KMS-11 (cell line): Measurements from ENCODE around the gene VLDLR.

Source experiments
- H2AFZ ChIP-seq: fragments of 200-600 bp; sonication (generic); 2 replicates; pipeline ENCODE4 v1.6.1; 2016; ENCODE audit warnings: antibody characterized with exemption, mixed run types, low read depth
- H3K27ac ChIP-seq: fragments of 200-600 bp; sonication (generic); 2 replicates; pipeline ENCODE4 v1.6.1; 2016; ENCODE audit warnings: mild to moderate bottlenecking, mixed run types
- H3K27me3 ChIP-seq: fragments of 200-600 bp; sonication (generic); 2 replicates; pipeline ENCODE4 v1.6.1; 2017; ENCODE audit warnings: mild to moderate bottlenecking, low read depth, mixed run types, moderate library complexity; ENCODE audit not compliant: insufficient read depth
- H3K36me3 ChIP-seq: fragments of 200-600 bp; sonication (generic); 2 replicates; pipeline ENCODE4 v1.6.1; 2017; ENCODE audit warnings: mild to moderate bottlenecking, mixed run types; ENCODE audit not compliant: insufficient read depth
- H3K4me1 ChIP-seq: fragments of 200-600 bp; sonication (generic); 2 replicates; pipeline ENCODE4 v1.6.1; 2016; ENCODE audit warnings: mild to moderate bottlenecking, low read depth, mixed run types; ENCODE audit not compliant: poor library complexity, severe bottlenecking
- H3K4me2 ChIP-seq: fragments of 200-600 bp; sonication (generic); 2 replicates; pipeline ENCODE4 v1.7.0; 2016; ENCODE audit warnings: mild to moderate bottlenecking, mixed run types
- H3K4me3 ChIP-seq: fragments of 200-600 bp; sonication (generic); IDR thresholded peaks from 2 replicates; pipeline ENCODE4 v1.6.1; 2017; ENCODE audit warnings: low read depth, low read length, mixed read lengths; ENCODE audit not compliant: insufficient read depth
- H3K79me2 ChIP-seq: fragments of 200-600 bp; sonication (generic); 2 replicates; pipeline ENCODE4 v1.6.1; 2016; ENCODE audit warnings: low read depth, mixed run types; ENCODE audit not compliant: insufficient read depth
- H3K9ac ChIP-seq: fragments of 200-600 bp; sonication (generic); 2 replicates; pipeline ENCODE4 v1.6.1; 2016; ENCODE audit warnings: mild to moderate bottlenecking, mixed run types
- H4K20me1 ChIP-seq: fragments of 200-600 bp; sonication (generic); 2 replicates; pipeline ENCODE4 v1.6.1; 2016; ENCODE audit warnings: mild to moderate bottlenecking, mixed run types; ENCODE audit not compliant: insufficient read depth
- TF ChIP-seq, protein P1 (sequence below): fragments of 200-600 bp; sonication (generic); conservative IDR thresholded peaks from 2 replicates; pipeline ENCODE4 v1.6.1; 2017; ENCODE audit warnings: low read depth, mild to moderate bottlenecking, antibody characterized with exemption, low read length, moderate library complexity, mixed read lengths

Gene VLDLR

DNA sequence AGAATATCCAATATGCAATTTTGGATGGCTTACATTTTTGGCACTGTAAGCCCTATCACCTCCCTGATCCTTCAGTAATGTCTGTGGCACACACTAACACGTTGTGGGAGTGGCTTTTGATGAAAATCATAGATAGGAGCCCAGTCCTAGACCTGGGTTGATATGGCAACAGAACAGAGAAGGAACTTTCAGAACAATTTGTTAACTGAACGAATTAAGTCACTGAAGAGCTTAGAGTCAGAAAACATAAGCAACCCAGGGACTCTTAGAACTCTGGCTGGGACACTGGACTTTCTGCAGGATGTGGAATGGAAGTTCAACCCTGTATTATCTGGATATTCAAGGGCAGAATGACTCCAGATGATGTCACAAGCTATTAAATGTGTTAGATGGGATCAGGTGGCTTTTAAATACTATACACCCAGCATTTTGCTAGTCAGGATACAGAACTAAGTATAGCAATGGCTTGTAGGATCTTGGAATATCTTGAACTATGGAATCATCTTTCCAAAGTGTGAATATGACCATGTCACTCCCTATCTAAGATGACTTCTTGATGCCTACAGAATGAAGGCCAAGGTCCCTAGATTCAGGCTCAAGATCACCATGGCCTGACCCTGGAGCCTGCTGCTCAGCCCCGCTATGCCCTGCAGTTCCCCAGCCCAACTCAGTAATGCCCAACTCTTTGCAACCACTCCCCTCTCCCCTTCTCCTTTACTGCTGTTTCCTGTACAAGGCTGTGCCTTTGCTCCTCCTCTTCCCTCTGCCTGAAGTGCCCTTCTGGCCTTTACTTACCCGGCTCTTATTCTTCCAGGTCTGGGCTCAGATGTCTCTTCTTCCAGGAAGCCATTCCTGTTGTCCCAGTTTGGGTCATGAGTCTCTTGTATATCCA is 42.8 kb downstream of the VLDLR start:
- Histone ChIP-seq H3K4me1 (no peaks in the 10 kb centered on the region), H3K27me3 (no peaks in the 10 kb centered on the region), H4K20me1 (no peaks in the 10 kb centered on the region), H3K79me2 (no peaks in the 10 kb centered on the region), H2AFZ (no peak overlapping the region), H3K27ac (no peak overlapping the region), H3K36me3 (no peaks in the 10 kb centered on the region), H3K4me3 (no peak overlapping the region), H3K4me2 (no peak overlapping the region), H3K9ac (no peak overlapping the region)
- TF ChIP-seq, protein P1, sequence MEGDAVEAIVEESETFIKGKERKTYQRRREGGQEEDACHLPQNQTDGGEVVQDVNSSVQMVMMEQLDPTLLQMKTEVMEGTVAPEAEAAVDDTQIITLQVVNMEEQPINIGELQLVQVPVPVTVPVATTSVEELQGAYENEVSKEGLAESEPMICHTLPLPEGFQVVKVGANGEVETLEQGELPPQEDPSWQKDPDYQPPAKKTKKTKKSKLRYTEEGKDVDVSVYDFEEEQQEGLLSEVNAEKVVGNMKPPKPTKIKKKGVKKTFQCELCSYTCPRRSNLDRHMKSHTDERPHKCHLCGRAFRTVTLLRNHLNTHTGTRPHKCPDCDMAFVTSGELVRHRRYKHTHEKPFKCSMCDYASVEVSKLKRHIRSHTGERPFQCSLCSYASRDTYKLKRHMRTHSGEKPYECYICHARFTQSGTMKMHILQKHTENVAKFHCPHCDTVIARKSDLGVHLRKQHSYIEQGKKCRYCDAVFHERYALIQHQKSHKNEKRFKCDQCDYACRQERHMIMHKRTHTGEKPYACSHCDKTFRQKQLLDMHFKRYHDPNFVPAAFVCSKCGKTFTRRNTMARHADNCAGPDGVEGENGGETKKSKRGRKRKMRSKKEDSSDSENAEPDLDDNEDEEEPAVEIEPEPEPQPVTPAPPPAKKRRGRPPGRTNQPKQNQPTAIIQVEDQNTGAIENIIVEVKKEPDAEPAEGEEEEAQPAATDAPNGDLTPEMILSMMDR = no peak

DNA sequence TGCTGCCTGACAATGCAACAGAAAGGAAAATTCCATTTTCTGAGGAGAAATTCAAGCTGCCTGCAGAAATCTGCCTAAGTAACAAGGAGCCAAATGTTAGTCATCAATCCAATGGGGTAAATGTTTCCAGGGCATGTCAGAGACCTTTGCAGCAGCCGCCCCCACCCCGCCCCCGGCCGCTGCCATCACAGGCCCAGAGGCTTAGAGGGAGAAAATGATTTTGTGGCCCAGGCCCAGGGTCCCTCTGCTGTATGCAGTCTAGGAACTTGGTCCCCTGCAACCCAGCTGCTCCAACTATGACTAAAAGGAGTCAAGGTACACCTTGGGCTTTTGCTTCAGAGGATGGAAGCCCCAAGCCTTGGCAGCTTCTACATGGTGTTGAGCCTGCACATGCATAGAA is 45.0 kb downstream of the VLDLR start:
- no peak overlapping the region for H3K27ac ChIP-seq
- H3K36me3 ChIP-seq = no peaks in the 10 kb centered on the region
- H4K20me1 ChIP-seq = no peaks in the 10 kb centered on the region
- H3K79me2 ChIP-seq = no peaks in the 10 kb centered on the region
- TF ChIP-seq, protein P1 = no peak
- no peaks in the 10 kb centered on the region for H3K27me3 ChIP-seq
- H3K4me3 ChIP-seq = no peak overlapping the region
- H3K9ac ChIP-seq = no peak overlapping the region
- H3K4me1 ChIP-seq = no peaks in the 10 kb centered on the region
- H3K4me2 ChIP-seq = no peak overlapping the region
- H2AFZ ChIP-seq = no peak overlapping the region

DNA sequence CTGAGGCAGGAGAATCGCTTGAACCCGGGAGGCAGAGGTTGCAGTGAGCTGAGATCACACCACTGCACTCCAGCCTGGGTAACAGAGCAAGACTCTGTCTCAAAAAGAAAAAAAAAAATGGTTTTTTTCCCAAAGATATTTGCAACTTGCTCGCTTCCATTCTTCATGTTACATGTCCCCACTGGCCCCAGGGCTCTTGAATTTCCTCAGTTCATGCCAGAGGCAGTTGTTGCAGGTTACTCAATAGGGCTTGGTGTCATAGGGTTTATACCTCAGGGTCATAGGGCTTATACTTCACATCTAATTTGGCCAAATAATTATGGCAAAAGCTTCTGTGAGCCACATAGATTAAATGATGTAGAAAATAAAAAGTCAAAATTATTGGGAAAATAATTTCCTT is 51.6 kb downstream of the VLDLR start:
- H3K27ac ChIP-seq = no peak overlapping the region
- no peaks in the 10 kb centered on the region for H4K20me1 ChIP-seq
- H3K36me3 ChIP-seq = no peaks in the 10 kb centered on the region
- no peaks in the 10 kb centered on the region for H3K27me3 ChIP-seq
- no peaks in the 10 kb centered on the region for H3K4me1 ChIP-seq
- H3K79me2 ChIP-seq = no peaks in the 10 kb centered on the region
- TF ChIP-seq, protein P1 = no peak
- H3K4me2 ChIP-seq = no peak overlapping the region
- no peak overlapping the region for H2AFZ ChIP-seq
- no peak overlapping the region for H3K4me3 ChIP-seq
- H3K9ac ChIP-seq = no peak overlapping the region

DNA sequence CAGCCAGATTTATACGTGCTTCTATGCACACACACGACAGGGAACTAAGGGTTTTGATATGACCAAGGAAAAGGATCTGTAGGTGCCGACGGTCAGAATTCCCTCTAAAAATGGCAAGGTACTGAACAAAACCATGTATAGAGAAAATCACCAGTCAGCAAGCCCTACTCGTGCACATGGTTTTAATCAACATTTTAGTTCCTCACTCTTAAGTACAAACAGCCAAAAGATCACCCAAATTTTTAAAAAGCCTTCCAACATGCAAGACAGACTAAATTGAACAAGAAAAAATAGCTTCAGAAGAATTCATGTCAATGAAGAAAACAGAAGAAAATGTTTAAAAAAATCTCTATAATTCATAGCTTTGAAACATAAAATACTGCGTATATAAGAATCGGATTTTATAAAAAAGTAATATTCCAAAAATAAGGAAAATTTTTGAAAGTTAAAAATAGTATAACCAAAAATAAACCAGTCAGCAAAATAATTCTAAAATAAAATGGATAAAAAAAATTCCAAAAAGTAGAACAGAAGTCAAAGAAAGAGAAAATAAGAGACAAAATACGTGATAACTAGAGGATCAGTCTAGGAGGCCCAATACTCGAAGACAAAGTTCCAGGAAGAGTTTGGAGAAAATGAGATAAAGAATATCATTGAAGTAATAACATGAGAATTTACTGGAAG is 52.7 kb downstream of the VLDLR start:
- Histone ChIP-seq H3K4me2 (no peak overlapping the region), H4K20me1 (no peaks in the 10 kb centered on the region), H3K79me2 (no peaks in the 10 kb centered on the region), H3K9ac (no peak overlapping the region), H3K27me3 (no peaks in the 10 kb centered on the region), H3K36me3 (no peaks in the 10 kb centered on the region), H3K27ac (no peak overlapping the region), H2AFZ (no peak overlapping the region), H3K4me3 (no peak overlapping the region), H3K4me1 (no peaks in the 10 kb centered on the region)
- TF ChIP-seq, protein P1 = no peak
